A673 (cell line): ENCODE results near the gene KCNAB3. TPM values are rescaled to one million over a fixed set of nuclear protein-coding genes. Genes with fewer than 3 reads are reported as not detected.

Experiments used
- BruUV-seq: library from RNA; stranded (reverse); fragments of 400-500 nt; replicated peaks from 2 replicates; lab custom pipeline; 2021; lab: Mats Ljungman, UMichigan
- CTCF ChIA-PET: fragments of 300-600 bp; sonication (Branson Sonifier 250); formaldehyde crosslinking; loops from one replicate; lab custom pipeline; 2022; ENCODE audit warnings: antibody characterized with exemption; lab: Charles Lee
- POLR2A ChIA-PET: fragments of 300-600 bp; sonication (Branson Sonifier 250); formaldehyde crosslinking; loops from one replicate; lab custom pipeline; 2022; ENCODE audit warnings: antibody characterized with exemption; ENCODE audit not compliant: low non-redundant PET; lab: Charles Lee
- DNase-seq: peaks from one replicate; pipeline ENCODE4 v3.0.0-alpha.2; 2015; ENCODE audit warnings: low spot score
- H3K27ac ChIP-seq: fragments of 200-600 bp; sonication (generic); 2 replicates; pipeline ENCODE4 v1.5.1; 2016; ENCODE audit warnings: mixed run types, low read depth, mild to moderate bottlenecking, mixed read lengths, antibody characterized with exemption, low read length; ENCODE audit not compliant: poor library complexity, severe bottlenecking
- H3K27me3 ChIP-seq: fragments of 200-600 bp; sonication (generic); replicated peaks from 2 replicates; pipeline ENCODE4 v1.6.1; 2017; ENCODE audit warnings: mixed run types, low read depth, mild to moderate bottlenecking, mixed read lengths, antibody characterized with exemption, low read length; ENCODE audit not compliant: insufficient read depth, poor library complexity
- H3K36me3 ChIP-seq: fragments of 200-600 bp; sonication (generic); 2 replicates; pipeline ENCODE4 v1.6.1; 2016; ENCODE audit warnings: mixed run types, mild to moderate bottlenecking, mixed read lengths, antibody characterized with exemption, low read length; ENCODE audit not compliant: insufficient read depth, poor library complexity, severe bottlenecking
- H3K4me1 ChIP-seq: fragments of 200-600 bp; sonication (generic); 2 replicates; pipeline ENCODE4 v1.6.1; 2017; ENCODE audit warnings: mixed run types, mild to moderate bottlenecking, mixed read lengths, antibody characterized with exemption, low read length; ENCODE audit not compliant: insufficient read depth, poor library complexity, severe bottlenecking
- H3K4me3 ChIP-seq: fragments of 200-600 bp; sonication (generic); 2 replicates; pipeline ENCODE4 v1.5.1; 2016; ENCODE audit warnings: low read depth, mixed run types, mild to moderate bottlenecking, mixed read lengths, low read length; ENCODE audit not compliant: poor library complexity, severe bottlenecking
- H3K9me3 ChIP-seq: fragments of 200-600 bp; sonication (generic); 2 replicates; pipeline ENCODE4 v1.6.1; 2016; ENCODE audit warnings: mixed run types, low read depth, mild to moderate bottlenecking, mixed read lengths, antibody characterized with exemption, low read length; ENCODE audit not compliant: poor library complexity, severe bottlenecking
- CTCF ChIP-seq: fragments of 300-800, 200-600 bp; sonication (generic); conservative IDR thresholded peaks from 2 replicates; pipeline ENCODE4 v1.5.1; 2017; ENCODE audit warnings: low read depth, mild to moderate bottlenecking, antibody characterized with exemption, low read length, moderate library complexity, mixed read lengths
- EZH2 ChIP-seq: fragments of 200-600 bp; sonication (generic); IDR thresholded peaks from 2 replicates; pipeline ENCODE4 v1.6.1; 2017; ENCODE audit warnings: borderline replicate concordance, low read depth, mild to moderate bottlenecking, mixed read lengths, antibody characterized with exemption, low read length; ENCODE audit not compliant: poor library complexity, severe bottlenecking
- intact Hi-C: fragments of 100-400 bp; cut with micrococcal nuclease; formaldehyde crosslinking; loops from one replicate; pipeline ENCODE4 v1.10.0; 2022; ENCODE audit not compliant: unreplicated experiment
- total RNA-seq: library from RNA; stranded (reverse); gene quantifications from 2 replicates; pipeline ENCODE4 v1.2.3, GENCODE V29; 2021

Gene KCNAB3
- total RNA-seq, 1 experiment from 2014 or later, result 24.8 TPM

- Histone ChIP-seq H3K27ac (no peak overlapping the region), H3K27me3 (no peaks in the 10 kb centered on the region), H3K4me1 (no peaks in the 10 kb centered on the region), H3K9me3 (peaks cover 5% of the 10 kb centered on the region), H3K36me3 (no peaks in the 10 kb centered on the region), H3K4me3 (no peak overlapping the region)
- intact Hi-C loops, result no loop called here
- ChIA-PET CTCF (no interaction called here), POLR2A (no interaction called here)
- TF ChIP-seq CTCF, result no peak
- TF ChIP-seq EZH2, result no peak
- no TSS peak for BruUV-seq
- DNase-seq, result no peak
These were observed 45.0 kb upstream of the KCNAB3 start for GRCh38 chr17:7974638-7975131.

DNA sequence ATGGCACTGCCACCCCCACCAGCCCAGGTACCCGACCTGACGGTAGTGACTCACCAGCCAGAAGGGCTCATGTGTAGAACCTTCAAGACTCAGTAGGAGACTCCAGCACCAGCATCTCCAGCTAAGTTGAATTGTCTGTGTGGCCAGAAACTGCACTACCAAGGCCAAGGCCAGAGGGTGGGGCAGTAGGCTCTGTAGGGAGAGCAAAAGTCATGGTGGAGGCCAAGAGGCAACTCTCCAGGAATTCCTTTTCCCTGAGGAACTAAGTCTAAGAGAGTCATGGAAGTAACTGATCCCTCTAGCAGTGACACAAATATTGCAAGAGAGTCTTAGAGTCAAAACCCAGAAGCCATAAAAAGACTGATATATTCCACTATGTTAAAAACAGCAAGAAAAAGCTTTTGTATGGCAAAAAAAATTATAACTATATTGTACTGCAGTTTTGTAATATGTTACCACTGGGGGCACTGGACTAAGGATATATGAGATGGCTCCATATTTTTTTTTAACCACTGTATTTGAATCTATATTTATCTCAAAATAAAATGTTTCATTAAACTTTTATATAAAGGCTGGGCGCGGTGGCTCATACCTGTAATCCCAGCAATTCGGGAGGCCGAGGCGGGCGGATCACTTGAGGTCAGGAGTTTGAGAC is 42.6 kb upstream of the KCNAB3 start:
- Histone ChIP-seq H3K27ac (no peak overlapping the region), H3K9me3 (peaks cover 5% of the 10 kb centered on the region), H3K4me3 (no peak overlapping the region), H3K36me3 (no peaks in the 10 kb centered on the region), H3K4me1 (no peaks in the 10 kb centered on the region), H3K27me3 (no peaks in the 10 kb centered on the region)
- intact Hi-C loops, result no loop called here
- TF ChIP-seq EZH2 (no peak), CTCF (peak; percentile 30; the same call in 1 of the 2 replicates)
- POLR2A ChIA-PET, result interaction anchor here (0.5 kb wide), 1 partner anchor 8 kb away, joined by 7 read pairs; no protein-coding TSS in a partner anchor
- CTCF ChIA-PET, result no interaction called here
- no TSS peak for BruUV-seq
- no peak for DNase-seq

GRCh38 chr17:7971651-7972050 is 42.0 kb upstream of the KCNAB3 start:
- Histone ChIP-seq H3K4me3 (no peak overlapping the region), H3K27me3 (no peaks in the 10 kb centered on the region), H3K9me3 (peaks cover 5% of the 10 kb centered on the region), H3K4me1 (no peaks in the 10 kb centered on the region), H3K36me3 (no peaks in the 10 kb centered on the region), H3K27ac (no peak overlapping the region)
- no peak for DNase-seq
- intact Hi-C loops, result no loop called here
- BruUV-seq, result no TSS peak
- TF ChIP-seq EZH2, result no peak
- no peak for TF ChIP-seq CTCF
- ChIA-PET POLR2A (no interaction called here), CTCF (no interaction called here)
